Amniotic stem cell (primary cell): ENCODE data around the gene TRAPPC1.
A peak's percentile ranks its signal among the peaks of the same experiment; 100 is the strongest.

ENCODE experiments used
- DNase-seq: peaks from one replicate; lab custom pipeline; 2025; lab: John Stamatoyannopoulos, UW

The TRAPPC1 gene

GRCh38 chr17:7897773-7898172 is 34.0 kb downstream of the TRAPPC1 start:
- DNase-seq = no peak

GRCh38 chr17:7897090-7897489 is 34.7 kb downstream of the TRAPPC1 start:
- no peak for DNase-seq

- DNase-seq = no peak
Measured at GRCh38 chr17:7894866-7895265, 36.9 kb downstream of the TRAPPC1 start.

- no peak for DNase-seq
Measured at GRCh38 chr17:7894226-7894625, 37.5 kb downstream of the TRAPPC1 start.

- no peak for DNase-seq
Measured at GRCh38 chr17:7893187-7893880, 38.4 kb downstream of the TRAPPC1 start.

- DNase-seq = peak; percentile 61
Measured at GRCh38 chr17:7889166-7889955, 42.4 kb downstream of the TRAPPC1 start.

- DNase-seq = no peak
Measured at GRCh38 chr17:7888184-7888920, 43.4 kb downstream of the TRAPPC1 start, which contains the start of gene CHD3. Gene CHD3, plus strand, starts transcription at chr17:7888789. Its CDS starts 212 bp downstream, at chr17:7889001.

- DNase-seq = peak; percentile 97
Measured at GRCh38 chr17:7887482-7888183, 44.1 kb downstream of the TRAPPC1 start.

- no peak for DNase-seq
Measured at GRCh38 chr17:7887038-7887481, 44.7 kb downstream of the TRAPPC1 start.

GRCh38 chr17:7886227-7887037 is 45.3 kb downstream of the TRAPPC1 start:
- DNase-seq = no peak

- DNase-seq = no peak
Measured at GRCh38 chr17:7885367-7886226, 46.1 kb downstream of the TRAPPC1 start.

GRCh38 chr17:7884581-7885366 is 47.0 kb downstream of the TRAPPC1 start:
- DNase-seq = no peak

- DNase-seq = no peak
Measured at GRCh38 chr17:7883781-7884386, 47.9 kb downstream of the TRAPPC1 start.

GRCh38 chr17:7882629-7883028 is 49.1 kb downstream of the TRAPPC1 start:
- DNase-seq = no peak

- DNase-seq = no peak
Measured at GRCh38 chr17:7882068-7882467, 49.7 kb downstream of the TRAPPC1 start.

- no peak for DNase-seq
Measured at GRCh38 chr17:7881276-7882054, 50.3 kb downstream of the TRAPPC1 start.
